HG02763 (cell line): ENCODE measurements around the gene PLXNB1.

Experiments used
- ATAC-seq: cut with Tn5 transposase; IDR thresholded peaks from one replicate; pipeline ENCODE4 v1.9.1; 2021; ENCODE audit warnings: mild to moderate bottlenecking, moderate library complexity; ENCODE audit not compliant: unreplicated experiment

PLXNB1 gene

GRCh38 chr3:48433472-48434118 is 3.7 kb upstream of the PLXNB1 start:
- ATAC-seq = no peak

GRCh38 chr3:48432411-48433371 is 2.8 kb upstream of the PLXNB1 start:
- no peak for ATAC-seq

- no peak for ATAC-seq
These were observed 1.5 kb upstream of the PLXNB1 start for GRCh38 chr3:48431224-48432029.

- no peak for ATAC-seq
These were observed 819 bp upstream of the PLXNB1 start for GRCh38 chr3:48430708-48431101.

GRCh38 chr3:48429317-48429959 is 448 bp downstream of the PLXNB1 start:
- no peak for ATAC-seq

GRCh38 chr3:48428572-48429316 is 1.1 kb downstream of the PLXNB1 start:
- no peak for ATAC-seq

- ATAC-seq = no peak
These were observed 1.8 kb downstream of the PLXNB1 start for GRCh38 chr3:48428088-48428571.

- ATAC-seq = no peak
These were observed 2.3 kb downstream of the PLXNB1 start for GRCh38 chr3:48427630-48427962.

GRCh38 chr3:48426944-48427629 is 2.8 kb downstream of the PLXNB1 start:
- ATAC-seq = no peak

- ATAC-seq = no peak
These were observed 3.4 kb downstream of the PLXNB1 start for GRCh38 chr3:48426401-48426909.

- ATAC-seq = no peak
These were observed 4.5 kb downstream of the PLXNB1 start for GRCh38 chr3:48425281-48425812.

- no peak for ATAC-seq
These were observed 5.8 kb downstream of the PLXNB1 start for GRCh38 chr3:48423883-48424695.

GRCh38 chr3:48423241-48423882 is 6.5 kb downstream of the PLXNB1 start:
- ATAC-seq = no peak

- no peak for ATAC-seq
These were observed 7.2 kb downstream of the PLXNB1 start for GRCh38 chr3:48422681-48423080.

- ATAC-seq = no peak
These were observed 7.6 kb downstream of the PLXNB1 start for GRCh38 chr3:48422272-48422671.

GRCh38 chr3:48420561-48420960 is 9.3 kb downstream of the PLXNB1 start:
- no peak for ATAC-seq

GRCh38 chr3:48419597-48419996 is 10.3 kb downstream of the PLXNB1 start:
- no peak for ATAC-seq

GRCh38 chr3:48419149-48419548 is 10.7 kb downstream of the PLXNB1 start:
- no peak for ATAC-seq
